ENCODE data around the gene SYDE2.

Gene SYDE2

GRCh38 chr1:85121744-85122143, 79.1 kb downstream of the SYDE2 start:
- no peaks in the 10 kb centered on the region for H3K36me3 ChIP-seq
- no peak for TF ChIP-seq CTCF (IDR thresholded peaks at IDR 0.05; ENCODE audit: low read depth, low read length)
- no peaks in the 10 kb centered on the region for H3K9me3 ChIP-seq (ENCODE audit: severe bottlenecking)
- DNase-seq: no peak
- H3K27me3 ChIP-seq (ENCODE audit: insufficient read depth, low read depth, severe bottlenecking): no peaks in the 10 kb centered on the region
- H3K27ac ChIP-seq: no peak overlapping the region
- H3K4me3 ChIP-seq (ENCODE audit: low read depth, low read length): no peak overlapping the region

- H3K36me3 ChIP-seq: no peaks in the 10 kb centered on the region
- H3K9me3 ChIP-seq (ENCODE audit: severe bottlenecking): no peaks in the 10 kb centered on the region
- H3K4me3 ChIP-seq (ENCODE audit: low read depth, low read length): no peak overlapping the region
- DNase-seq: no peak
- no peak for TF ChIP-seq CTCF (IDR thresholded peaks at IDR 0.05; ENCODE audit: low read depth, low read length)
- H3K27ac ChIP-seq: no peak overlapping the region
- no peaks in the 10 kb centered on the region for H3K27me3 ChIP-seq (ENCODE audit: insufficient read depth, low read depth, severe bottlenecking)
These were observed 82.1 kb downstream of the SYDE2 start for GRCh38 chr1:85118751-85119150.

- H3K27me3 ChIP-seq (ENCODE audit: insufficient read depth, low read depth, severe bottlenecking): no peaks in the 10 kb centered on the region
- TF ChIP-seq CTCF (IDR thresholded peaks at IDR 0.05; ENCODE audit: low read depth, low read length): no peak
- H3K36me3 ChIP-seq: no peaks in the 10 kb centered on the region
- H3K9me3 ChIP-seq (ENCODE audit: severe bottlenecking): no peaks in the 10 kb centered on the region
- H3K27ac ChIP-seq: no peak overlapping the region
- H3K4me3 ChIP-seq (ENCODE audit: low read depth, low read length): no peak overlapping the region
- no peak for DNase-seq
These were observed 84.0 kb downstream of the SYDE2 start for GRCh38 chr1:85116856-85117255.

GRCh38 chr1:85115933-85116332, 84.9 kb downstream of the SYDE2 start:
- Histone ChIP-seq H3K9me3 (ENCODE audit: severe bottlenecking) (no peaks in the 10 kb centered on the region), H3K36me3 (no peaks in the 10 kb centered on the region), H3K27me3 (ENCODE audit: insufficient read depth, low read depth, severe bottlenecking) (no peaks in the 10 kb centered on the region), H3K4me3 (ENCODE audit: low read depth, low read length) (no peak overlapping the region), H3K27ac (no peak overlapping the region)
- no peak for DNase-seq
- TF ChIP-seq CTCF (IDR thresholded peaks at IDR 0.05; ENCODE audit: low read depth, low read length): no peak

GRCh38 chr1:85111695-85112094, 89.1 kb downstream of the SYDE2 start:
- H3K36me3 ChIP-seq: no peaks in the 10 kb centered on the region
- no peak overlapping the region for H3K27ac ChIP-seq
- no peak for DNase-seq
- no peak for TF ChIP-seq CTCF (IDR thresholded peaks at IDR 0.05; ENCODE audit: low read depth, low read length)
- H3K27me3 ChIP-seq (ENCODE audit: insufficient read depth, low read depth, severe bottlenecking): no peaks in the 10 kb centered on the region
- no peak overlapping the region for H3K4me3 ChIP-seq (ENCODE audit: low read depth, low read length)
- H3K9me3 ChIP-seq (ENCODE audit: severe bottlenecking): no peaks in the 10 kb centered on the region

- Histone ChIP-seq H3K27me3 (ENCODE audit: insufficient read depth, low read depth, severe bottlenecking) (no peaks in the 10 kb centered on the region), H3K36me3 (no peaks in the 10 kb centered on the region), H3K27ac (no peak overlapping the region), H3K9me3 (ENCODE audit: severe bottlenecking) (no peaks in the 10 kb centered on the region), H3K4me3 (ENCODE audit: low read depth, low read length) (no peak overlapping the region)
- DNase-seq: peak; percentile 51
- peak; percentile 91 for TF ChIP-seq CTCF (IDR thresholded peaks at IDR 0.05; ENCODE audit: low read depth, low read length)
These were observed 91.3 kb downstream of the SYDE2 start for GRCh38 chr1:85109475-85109874.
